Keratinocyte (primary cell): Measurements from ENCODE around the gene PIPOX. TPM values are rescaled to one million over a fixed set of nuclear protein-coding genes. Genes with fewer than 3 reads are reported as not detected.

Experiments used
- DNase-seq: peaks from one replicate; pipeline ENCODE4 v3.0.0-alpha.2; 2011; ENCODE audit warnings: low read depth, missing footprints, low spot score
- FAIRE-seq: peaks from 2 replicates; lab custom pipeline; 2011; peaks lifted over from hg19 to GRCh38; lab: Jason Lieb, UNC
- H2AFZ ChIP-seq: 2 replicates; pipeline ENCODE4 v1.6.0; 2012; ENCODE audit warnings: low read length, control low read depth, inconsistent platforms; ENCODE audit not compliant: control insufficient read depth
- H3K27ac ChIP-seq: 2 replicates; pipeline ENCODE4 v1.5.1; 2011; ENCODE audit warnings: low read length; ENCODE audit not compliant: control insufficient read depth, insufficient read depth
- H3K27me3 ChIP-seq: 3 replicates; pipeline ENCODE4 v1.6.0; 2011; ENCODE audit warnings: low read length; ENCODE audit not compliant: control insufficient read depth, insufficient read depth; ENCODE audit errors: extremely low read depth
- H3K36me3 ChIP-seq, 2 experiments: 2 replicates in 1 of 2; 3 replicates in 1 of 2; pipeline ENCODE4 v1.5.1; 2011; ENCODE audit warnings: low read length in 2 of 2, mild to moderate bottlenecking in 1 of 2; ENCODE audit not compliant: control insufficient read depth in 2 of 2, insufficient read depth in 2 of 2; ENCODE audit errors: extremely low read depth in 1 of 2
- H3K4me1 ChIP-seq: 3 replicates; pipeline ENCODE4 v1.5.1; 2011; ENCODE audit warnings: low read length; ENCODE audit not compliant: control insufficient read depth, insufficient read depth; ENCODE audit errors: extremely low read depth
- H3K4me2 ChIP-seq: 3 replicates; pipeline ENCODE4 v1.6.0; 2011; ENCODE audit warnings: low read depth, low read length; ENCODE audit not compliant: control insufficient read depth, insufficient read depth; ENCODE audit errors: extremely low read depth
- H3K4me3 ChIP-seq, 3 experiments: fragments of 200-600 bp in 1 of 3; sonication (generic) in 1 of 3; 2 replicates in 2 of 3; 3 replicates in 1 of 3; pipeline ENCODE4 v1.5.1; 2011 to 2016; ENCODE audit warnings: low read length in 3 of 3, mild to moderate bottlenecking in 3 of 3, control low read depth in 2 of 3, inconsistent platforms in 1 of 3, low read depth in 1 of 3, mixed read lengths in 1 of 3, mixed run types in 1 of 3, moderate library complexity in 1 of 3; ENCODE audit not compliant: control insufficient read depth in 2 of 3, insufficient read depth in 2 of 3; ENCODE audit errors: extremely low read depth in 1 of 3
- H3K79me2 ChIP-seq: 2 replicates; pipeline ENCODE4 v1.6.0; 2012; ENCODE audit warnings: low read length; ENCODE audit not compliant: control insufficient read depth, insufficient read depth
- H3K9ac ChIP-seq: 3 replicates; pipeline ENCODE4 v1.6.0; 2011; ENCODE audit warnings: low read length; ENCODE audit not compliant: control insufficient read depth, insufficient read depth; ENCODE audit errors: extremely low read depth
- H3K9me1 ChIP-seq: 3 replicates; pipeline ENCODE4 v1.6.0; 2011; ENCODE audit warnings: low read length; ENCODE audit not compliant: control insufficient read depth, insufficient read depth; ENCODE audit errors: extremely low read depth
- H3K9me3 ChIP-seq: 2 replicates; pipeline ENCODE4 v1.5.1; 2012; ENCODE audit warnings: low read depth, low read length; ENCODE audit not compliant: control insufficient read depth
- H4K20me1 ChIP-seq: 3 replicates; pipeline ENCODE4 v1.6.0; 2011; ENCODE audit warnings: low read length; ENCODE audit not compliant: control insufficient read depth, insufficient read depth; ENCODE audit errors: extremely low read depth
- CTCF ChIP-seq, 3 experiments: IDR thresholded peaks in 1 of 3; conservative IDR thresholded peaks in 1 of 3; optimal IDR thresholded peaks in 1 of 3; 2 replicates in 2 of 3; 3 replicates in 1 of 3; pipeline versions ENCODE3 to v1.5.1; 2011; ENCODE audit warnings: low read length in 3 of 3, mild to moderate bottlenecking in 3 of 3, moderate library complexity in 2 of 3, control low read depth in 1 of 3, inconsistent platforms in 1 of 3; ENCODE audit not compliant: insufficient read depth in 2 of 3; ENCODE audit errors: extremely low read depth in 1 of 3
- EZH2 ChIP-seq: IDR thresholded peaks from one replicate; pipeline ENCODE4 v1.6.1; 2012; ENCODE audit warnings: inconsistent platforms, mild to moderate bottlenecking, low read length, moderate library complexity
- dilution Hi-C: fragments of 300-500 bp; cut with MboI; formaldehyde crosslinking; loops from one replicate; pipeline ENCODE4 v1.7.0; 2020; ENCODE audit warnings: low sequenced_read_pairs; ENCODE audit not compliant: extremely low pct_ligation_motif_present
- polyA plus RNA-seq, 5 experiments: library from polyadenylated mRNA; depleted of rRNA in 3 of 5; stranded (reverse) in 3 of 5; stranded (forward) in 1 of 5; unstranded in 1 of 5; fragments of >200 nt; gene quantifications; 1 replicate in 1 of 5; 2 replicates in 3 of 5; 3 replicates in 1 of 5; pipeline versions ENCODE4 v1.2.1 to v1.2.3, GENCODE V29; 2011 to 2012; ENCODE audit warnings: missing spikeins in 2 of 5, low read depth in 1 of 5, low replicate concordance in 1 of 5

The PIPOX gene
- polyA plus RNA-seq, 1 donor (not counting 4 experiments of a cell fraction or from before 2014, with no cell fraction given): not detected

DNA sequence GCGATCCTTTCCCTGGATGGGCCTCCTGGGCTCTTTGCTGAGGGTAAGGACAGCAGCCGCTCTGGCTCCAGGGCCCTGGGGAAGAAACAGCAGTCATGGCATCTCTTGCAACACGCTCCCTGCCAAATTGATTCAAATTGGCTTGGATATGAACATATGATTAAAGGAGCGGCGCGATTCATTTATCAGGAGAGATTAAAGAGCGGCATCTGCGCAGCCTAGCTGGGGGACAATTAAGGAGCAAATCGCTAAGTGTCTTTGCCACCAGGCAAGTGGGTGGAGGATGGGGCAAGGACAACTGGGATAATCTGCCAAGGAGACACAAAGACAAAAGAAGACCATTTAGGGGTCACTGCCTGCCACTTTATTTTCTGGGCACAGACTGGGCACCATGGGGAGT is 27.8 kb downstream of the PIPOX start:
- H3K27ac ChIP-seq: no peak overlapping the region
- H2AFZ ChIP-seq: no peak overlapping the region
- H4K20me1 ChIP-seq: no peaks in the 10 kb centered on the region
- no peak overlapping the region for H3K4me2 ChIP-seq
- H3K79me2 ChIP-seq: no peaks in the 10 kb centered on the region
- no peak for DNase-seq
- H3K9ac ChIP-seq: no peak overlapping the region
- no peaks in the 10 kb centered on the region for H3K9me3 ChIP-seq
- H3K9me1 ChIP-seq: no peaks in the 10 kb centered on the region
- H3K27me3 ChIP-seq: peaks cover 14% of the 10 kb centered on the region
- no peak overlapping the region for H3K4me3 ChIP-seq
- dilution Hi-C loops: no loop called here
- no peak for TF ChIP-seq CTCF (optimal IDR thresholded peaks at IDR 0.05 in 1 of 3, IDR thresholded peaks at IDR 0.05 in 1 of 3, conservative IDR thresholded peaks at IDR 0.05 in 1 of 3; ENCODE audit: extremely low read depth in 1 of 3, insufficient read depth in 2 of 3, low read length in 3 of 3)
- peaks cover 6% of the 10 kb centered on the region for H3K4me1 ChIP-seq
- H3K36me3 ChIP-seq: no peaks in the 10 kb centered on the region
- no peak for FAIRE-seq

GRCh38 chr17:29071303-29071702 is 28.4 kb downstream of the PIPOX start:
- Histone ChIP-seq H3K9me1 (peaks cover 2% of the 10 kb centered on the region), H3K4me2 (no peak overlapping the region), H4K20me1 (no peaks in the 10 kb centered on the region), H3K9me3 (no peaks in the 10 kb centered on the region), H3K79me2 (no peaks in the 10 kb centered on the region), H3K4me3 (no peak overlapping the region), H3K9ac (no peak overlapping the region), H3K36me3 (no peaks in the 10 kb centered on the region), H2AFZ (no peak overlapping the region), H3K27me3 (peaks cover 8% of the 10 kb centered on the region), H3K27ac (no peak overlapping the region), H3K4me1 (peaks cover 6% of the 10 kb centered on the region)
- dilution Hi-C loops: no loop called here
- DNase-seq (no peak), FAIRE-seq (no peak)
- TF ChIP-seq EZH2 (no peak), CTCF (optimal IDR thresholded peaks at IDR 0.05 in 1 of 3, IDR thresholded peaks at IDR 0.05 in 1 of 3, conservative IDR thresholded peaks at IDR 0.05 in 1 of 3; ENCODE audit: extremely low read depth in 1 of 3, insufficient read depth in 2 of 3, low read length in 3 of 3) (no peak)
